ENCODE results near the gene CYP46A1. TPM values are rescaled to one million over a fixed set of nuclear protein-coding genes. Genes with fewer than 3 reads are reported as not detected.

CYP46A1 gene
- total RNA-seq, 1 donor from 2014 or later: 9.4 TPM

Other genes starting within 250 kb of the CYP46A1 start
- gene SETD3, start 203.4 kb upstream of the CYP46A1 start, total RNA-seq (ENCODE audit: insufficient read depth, low replicate concordance): 101 TPM
- 33.0 TPM for gene CCNK, start 202.9 kb upstream of the CYP46A1 start, total RNA-seq (ENCODE audit: insufficient read depth, low replicate concordance)
- gene CCDC85C, start 80.1 kb upstream of the CYP46A1 start, total RNA-seq (ENCODE audit: insufficient read depth, low replicate concordance): 7.5 TPM
- 12.0 TPM for gene HHIPL1, start 39.2 kb upstream of the CYP46A1 start, total RNA-seq (ENCODE audit: insufficient read depth, low replicate concordance)
- gene EML1, start 109.1 kb downstream of the CYP46A1 start, total RNA-seq (ENCODE audit: insufficient read depth, low replicate concordance): 46.9 TPM

Measured in umbilical cord (tissue), 1 donor.